DND-41 (cell line): ENCODE measurements around the gene TESK1.
"Not testable (repeated sequence)": the region's sequence is repeated elsewhere in the genome, so short reads cannot be mapped to it uniquely, and the experiment has no call there.

Source experiments
- ATAC-seq: fragments of 200-7000 bp; cut with Tn5 transposase; 3 replicates; pipeline ENCODE4 v1.9.1; 2021; ENCODE audit warnings: low read depth; ENCODE audit not compliant: insufficient read depth
- DNase-seq: peaks from one replicate; pipeline ENCODE4 v3.0.0-alpha.2; 2020
- H2AFZ ChIP-seq: 2 replicates; pipeline ENCODE4 v1.6.0; 2012; ENCODE audit warnings: low read depth, low read length
- H3K27ac ChIP-seq: 2 replicates; pipeline ENCODE4 v1.5.1; 2012; ENCODE audit warnings: low read length, inconsistent platforms
- H3K27me3 ChIP-seq: fragments of 200-600 bp; sonication (generic); 2 replicates; pipeline ENCODE4 v1.6.0; 2012; ENCODE audit warnings: low read length, mild to moderate bottlenecking, inconsistent platforms; ENCODE audit not compliant: insufficient read depth, poor library complexity
- H3K36me3 ChIP-seq: 2 replicates; pipeline ENCODE4 v1.5.1; 2012; ENCODE audit warnings: low read length, inconsistent platforms; ENCODE audit not compliant: insufficient read depth
- H3K4me1 ChIP-seq: 2 replicates; pipeline ENCODE4 v1.5.1; 2012; ENCODE audit warnings: mild to moderate bottlenecking, low read length; ENCODE audit not compliant: insufficient read depth
- H3K4me2 ChIP-seq: 2 replicates; pipeline ENCODE4 v1.6.0; 2012; ENCODE audit warnings: mild to moderate bottlenecking, moderate library complexity, low read length, inconsistent platforms; ENCODE audit not compliant: insufficient read depth
- H3K4me3 ChIP-seq, 2 experiments: fragments of 200-600 bp in 1 of 2; shearing (Covaris generic) in 1 of 2; 2 replicates each; pipeline ENCODE4 v1.5.1; 2012 to 2016; ENCODE audit warnings: inconsistent platforms in 2 of 2, low read length in 2 of 2, mild to moderate bottlenecking in 2 of 2, low read depth in 1 of 2, moderate library complexity in 1 of 2
- H3K79me2 ChIP-seq: 2 replicates; pipeline ENCODE4 v1.6.0; 2012; ENCODE audit warnings: low read length, inconsistent platforms; ENCODE audit not compliant: insufficient read depth
- H3K9ac ChIP-seq: 2 replicates; pipeline ENCODE4 v1.6.0; 2012; ENCODE audit warnings: low read depth, mild to moderate bottlenecking, inconsistent platforms, low read length, moderate library complexity
- H3K9me3 ChIP-seq: 2 replicates; pipeline ENCODE4 v1.5.1; 2012; ENCODE audit warnings: low read length, moderate library complexity, mild to moderate bottlenecking, inconsistent platforms; ENCODE audit not compliant: insufficient read depth, severe bottlenecking
- H4K20me1 ChIP-seq: 2 replicates; pipeline ENCODE4 v1.6.0; 2012; ENCODE audit warnings: low read length; ENCODE audit not compliant: insufficient read depth
- CTCF ChIP-seq: IDR thresholded peaks from 2 replicates; pipeline ENCODE4 v1.5.1; 2012; ENCODE audit warnings: borderline replicate concordance, low read length, moderate library complexity, mild to moderate bottlenecking; ENCODE audit not compliant: poor library complexity, severe bottlenecking; ENCODE audit errors: extremely low read depth
- EZH2 ChIP-seq: IDR thresholded peaks from 3 replicates; pipeline ENCODE4 v1.6.1; 2012; ENCODE audit warnings: borderline replicate concordance, low read depth, mild to moderate bottlenecking, moderate library complexity, low read length, inconsistent platforms; ENCODE audit not compliant: severe bottlenecking

TESK1 gene

GRCh38 chr9:35611230-35611797 lies 6.3 kb downstream of the TESK1 start:
- H3K79me2 ChIP-seq, result peaks cover 28% of the 10 kb centered on the region
- DNase-seq (peak; percentile 66), ATAC-seq (peak; percentile 79)
- H3K27me3 ChIP-seq, result no peaks in the 10 kb centered on the region
- no peak overlapping the region for H3K4me3 ChIP-seq
- peaks cover 37% of the 10 kb centered on the region for H3K4me1 ChIP-seq
- no peak overlapping the region for H2AFZ ChIP-seq
- no peak overlapping the region for H3K27ac ChIP-seq
- H3K9me3 ChIP-seq, result no peaks in the 10 kb centered on the region
- peaks cover 47% of the 10 kb centered on the region for H3K36me3 ChIP-seq
- TF ChIP-seq CTCF, result peak; percentile 74
- no peak for TF ChIP-seq EZH2
- H3K9ac ChIP-seq, result no peak overlapping the region
- H3K4me2 ChIP-seq, result no peak overlapping the region
- H4K20me1 ChIP-seq, result peaks cover 11% of the 10 kb centered on the region

- peaks cover 23% of the 10 kb centered on the region for H3K79me2 ChIP-seq
- DNase-seq, ATAC-seq, H2AFZ ChIP-seq, H3K27me3 ChIP-seq, H4K20me1 ChIP-seq, H3K9me3 ChIP-seq, H3K4me2 ChIP-seq, H3K27ac ChIP-seq, H3K9ac ChIP-seq, H3K4me3 ChIP-seq: not testable (repeated sequence)
- peaks cover 37% of the 10 kb centered on the region for H3K4me1 ChIP-seq
- H3K36me3 ChIP-seq, result peaks cover 42% of the 10 kb centered on the region
These were observed 7.0 kb downstream of the TESK1 start for GRCh38 chr9:35612066-35612465.

GRCh38 chr9:35612843-35613242 lies 7.8 kb downstream of the TESK1 start:
- peaks cover 34% of the 10 kb centered on the region for H3K36me3 ChIP-seq
- H2AFZ ChIP-seq, result no peak overlapping the region
- H3K9me3 ChIP-seq, result no peaks in the 10 kb centered on the region
- H3K27me3 ChIP-seq, result no peaks in the 10 kb centered on the region
- H3K79me2 ChIP-seq, result peaks cover 23% of the 10 kb centered on the region
- H4K20me1 ChIP-seq, result no peaks in the 10 kb centered on the region; the same call in none of the 2 replicates
- TF ChIP-seq EZH2 (no peak), CTCF (no peak)
- H3K4me2 ChIP-seq, result no peak overlapping the region
- no peak overlapping the region for H3K9ac ChIP-seq
- no peak for DNase-seq
- H3K4me1 ChIP-seq, result peaks cover 37% of the 10 kb centered on the region
- no peak overlapping the region; the same call in 1 of the 2 replicates for H3K27ac ChIP-seq
- H3K4me3 ChIP-seq, result no peak overlapping the region
- ATAC-seq, result no peak

GRCh38 chr9:35615981-35616680 lies 11.1 kb downstream of the TESK1 start:
- no peaks in the 10 kb centered on the region for H3K27me3 ChIP-seq
- H3K9ac ChIP-seq, result peak overlapping the region; percentile 70
- peak overlapping the region; percentile 99 for H3K27ac ChIP-seq
- no peaks in the 10 kb centered on the region for H4K20me1 ChIP-seq
- no peak for TF ChIP-seq EZH2
- no peak for TF ChIP-seq CTCF
- H3K4me2 ChIP-seq, result peak overlapping the region; percentile 71
- H3K36me3 ChIP-seq, result peaks cover 5% of the 10 kb centered on the region; the same call in 1 of the 2 replicates
- peak overlapping the region in 1 of 2 experiments; percentile 27; a peak in 1 of 4 replicates for H3K4me3 ChIP-seq
- no peak overlapping the region for H2AFZ ChIP-seq
- H3K9me3 ChIP-seq, result no peaks in the 10 kb centered on the region
- DNase-seq (peak; percentile 56), ATAC-seq (no peak)
- peaks cover 19% of the 10 kb centered on the region for H3K79me2 ChIP-seq
- H3K4me1 ChIP-seq, result peaks cover 64% of the 10 kb centered on the region
